Measurements from ENCODE around the gene MGAT4C. TPM values are rescaled to one million over a fixed set of nuclear protein-coding genes. Genes with fewer than 3 reads are reported as not detected.

MGAT4C gene
- total and polyA plus RNA-seq, 2 experiments from 2014 or later: 4.5 to 4.7 TPM

DNA sequence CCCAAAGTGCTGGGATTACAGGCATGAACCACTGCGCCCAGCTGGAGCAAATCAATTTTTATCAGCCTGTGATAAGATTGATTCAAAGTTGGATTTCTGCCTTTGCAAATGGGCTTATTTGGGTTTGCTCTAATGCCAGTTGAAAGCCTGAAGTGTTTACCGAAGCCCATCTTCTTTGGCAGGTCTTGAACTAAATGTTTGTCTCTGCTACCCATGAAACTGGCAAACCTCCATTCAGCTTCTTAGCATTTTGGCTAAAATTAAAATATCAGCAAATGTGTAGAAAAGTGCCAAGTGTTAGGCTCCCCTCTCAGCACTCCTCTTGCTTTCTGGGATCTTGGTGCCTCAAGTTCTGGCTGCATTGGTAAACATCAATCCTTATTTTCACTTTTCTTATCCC, 61.5 kb downstream of the MGAT4C start (continued):
- no peak for TF ChIP-seq NANOG (IDR thresholded peaks at IDR 0.05; ENCODE audit: borderline replicate concordance)
- TF ChIP-seq JUNB (IDR thresholded peaks at IDR 0.05; ENCODE audit: unreplicated experiment): no peak
- TF ChIP-seq ZNF331 (CRISPR knock-in tag; IDR thresholded peaks at IDR 0.05; ENCODE audit: low read depth): no peak
- TF ChIP-seq ZNF114 (CRISPR knock-in tag; IDR thresholded peaks at IDR 0.05): no peak
- TF ChIP-seq, protein P1, sequence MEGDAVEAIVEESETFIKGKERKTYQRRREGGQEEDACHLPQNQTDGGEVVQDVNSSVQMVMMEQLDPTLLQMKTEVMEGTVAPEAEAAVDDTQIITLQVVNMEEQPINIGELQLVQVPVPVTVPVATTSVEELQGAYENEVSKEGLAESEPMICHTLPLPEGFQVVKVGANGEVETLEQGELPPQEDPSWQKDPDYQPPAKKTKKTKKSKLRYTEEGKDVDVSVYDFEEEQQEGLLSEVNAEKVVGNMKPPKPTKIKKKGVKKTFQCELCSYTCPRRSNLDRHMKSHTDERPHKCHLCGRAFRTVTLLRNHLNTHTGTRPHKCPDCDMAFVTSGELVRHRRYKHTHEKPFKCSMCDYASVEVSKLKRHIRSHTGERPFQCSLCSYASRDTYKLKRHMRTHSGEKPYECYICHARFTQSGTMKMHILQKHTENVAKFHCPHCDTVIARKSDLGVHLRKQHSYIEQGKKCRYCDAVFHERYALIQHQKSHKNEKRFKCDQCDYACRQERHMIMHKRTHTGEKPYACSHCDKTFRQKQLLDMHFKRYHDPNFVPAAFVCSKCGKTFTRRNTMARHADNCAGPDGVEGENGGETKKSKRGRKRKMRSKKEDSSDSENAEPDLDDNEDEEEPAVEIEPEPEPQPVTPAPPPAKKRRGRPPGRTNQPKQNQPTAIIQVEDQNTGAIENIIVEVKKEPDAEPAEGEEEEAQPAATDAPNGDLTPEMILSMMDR (conservative IDR thresholded peaks at IDR 0.05; ENCODE audit: low read depth in 2 of 2): no peak
- no peak for TF ChIP-seq CREB1 (CRISPR knock-in tag; IDR thresholded peaks at IDR 0.05; ENCODE audit: low read depth)
- no peak for TF ChIP-seq STAT1 (IDR thresholded peaks at IDR 0.05; ENCODE audit: unreplicated experiment)
- no peak for TF ChIP-seq EZH2phosphoT487 (IDR thresholded peaks at IDR 0.05; ENCODE audit: unreplicated experiment)
- TF ChIP-seq POLR2AphosphoS5 (IDR thresholded peaks at IDR 0.05; ENCODE audit: low read depth): no peak
- TF ChIP-seq, protein P2, sequence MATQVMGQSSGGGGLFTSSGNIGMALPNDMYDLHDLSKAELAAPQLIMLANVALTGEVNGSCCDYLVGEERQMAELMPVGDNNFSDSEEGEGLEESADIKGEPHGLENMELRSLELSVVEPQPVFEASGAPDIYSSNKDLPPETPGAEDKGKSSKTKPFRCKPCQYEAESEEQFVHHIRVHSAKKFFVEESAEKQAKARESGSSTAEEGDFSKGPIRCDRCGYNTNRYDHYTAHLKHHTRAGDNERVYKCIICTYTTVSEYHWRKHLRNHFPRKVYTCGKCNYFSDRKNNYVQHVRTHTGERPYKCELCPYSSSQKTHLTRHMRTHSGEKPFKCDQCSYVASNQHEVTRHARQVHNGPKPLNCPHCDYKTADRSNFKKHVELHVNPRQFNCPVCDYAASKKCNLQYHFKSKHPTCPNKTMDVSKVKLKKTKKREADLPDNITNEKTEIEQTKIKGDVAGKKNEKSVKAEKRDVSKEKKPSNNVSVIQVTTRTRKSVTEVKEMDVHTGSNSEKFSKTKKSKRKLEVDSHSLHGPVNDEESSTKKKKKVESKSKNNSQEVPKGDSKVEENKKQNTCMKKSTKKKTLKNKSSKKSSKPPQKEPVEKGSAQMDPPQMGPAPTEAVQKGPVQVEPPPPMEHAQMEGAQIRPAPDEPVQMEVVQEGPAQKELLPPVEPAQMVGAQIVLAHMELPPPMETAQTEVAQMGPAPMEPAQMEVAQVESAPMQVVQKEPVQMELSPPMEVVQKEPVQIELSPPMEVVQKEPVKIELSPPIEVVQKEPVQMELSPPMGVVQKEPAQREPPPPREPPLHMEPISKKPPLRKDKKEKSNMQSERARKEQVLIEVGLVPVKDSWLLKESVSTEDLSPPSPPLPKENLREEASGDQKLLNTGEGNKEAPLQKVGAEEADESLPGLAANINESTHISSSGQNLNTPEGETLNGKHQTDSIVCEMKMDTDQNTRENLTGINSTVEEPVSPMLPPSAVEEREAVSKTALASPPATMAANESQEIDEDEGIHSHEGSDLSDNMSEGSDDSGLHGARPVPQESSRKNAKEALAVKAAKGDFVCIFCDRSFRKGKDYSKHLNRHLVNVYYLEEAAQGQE (IDR thresholded peaks at IDR 0.05; ENCODE audit: unreplicated experiment): no peak

DNA sequence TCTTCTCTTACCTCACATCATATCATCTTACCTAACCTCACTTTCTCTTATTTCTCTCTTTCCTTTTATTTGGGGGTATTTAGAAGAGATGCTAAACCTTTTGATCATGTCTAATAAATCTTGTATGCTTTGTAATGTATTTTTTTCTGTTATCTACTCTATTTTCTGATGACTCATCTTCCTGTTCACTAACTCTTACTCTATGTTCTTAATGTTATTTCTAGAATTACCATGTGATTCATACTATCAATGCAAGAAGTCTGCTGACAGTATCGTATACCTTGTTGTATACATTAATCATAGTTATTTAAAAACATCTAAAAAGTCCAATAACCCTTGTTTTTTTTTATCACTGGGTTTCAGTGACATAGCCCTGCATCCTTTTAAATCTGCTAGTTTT, 62.3 kb downstream of the MGAT4C start:
- no peaks in the 10 kb centered on the region for H3K9me3 Mint-ChIP-seq
- Histone ChIP-seq H4K20me1 (replicated peaks; ENCODE audit: insufficient read depth) (no peaks in the 10 kb centered on the region), H3F3A (replicated peaks; ENCODE audit: low read depth) (no peaks in the 10 kb centered on the region), H3K4me3 (no peak overlapping the region), H2AFZ (no peak overlapping the region), H3K27me3 (ENCODE audit: insufficient read depth) (no peaks in the 10 kb centered on the region), H3K79me2 (replicated peaks; ENCODE audit: insufficient read depth) (no peaks in the 10 kb centered on the region), H3K36me3 (ENCODE audit: insufficient read depth) (no peaks in the 10 kb centered on the region), H3K27ac (ENCODE audit: low read depth) (no peak overlapping the region), H3K4me1 (ENCODE audit: insufficient read depth) (no peaks in the 10 kb centered on the region), H3K9me2 (ENCODE audit: insufficient read depth) (no peaks in the 10 kb centered on the region), H3K4me2 (no peak overlapping the region)
- no peak for DNase-seq (ENCODE audit: low spot score)
- H3K27me3 Mint-ChIP-seq (ENCODE audit: insufficient read depth, low read depth, poor library complexity): no peaks in the 10 kb centered on the region
- H3K4me3 Mint-ChIP-seq: no peak overlapping the region
- peak overlapping the region; percentile 11; the same call in 1 of the 2 replicates for H3K27ac Mint-ChIP-seq
- H3K4me1 Mint-ChIP-seq: no peaks in the 10 kb centered on the region; the same call in 2 of the 3 replicates
- H3K36me3 Mint-ChIP-seq (ENCODE audit: low read depth): no peaks in the 10 kb centered on the region
- no peak for ATAC-seq
- TF ChIP-seq, protein P3, sequence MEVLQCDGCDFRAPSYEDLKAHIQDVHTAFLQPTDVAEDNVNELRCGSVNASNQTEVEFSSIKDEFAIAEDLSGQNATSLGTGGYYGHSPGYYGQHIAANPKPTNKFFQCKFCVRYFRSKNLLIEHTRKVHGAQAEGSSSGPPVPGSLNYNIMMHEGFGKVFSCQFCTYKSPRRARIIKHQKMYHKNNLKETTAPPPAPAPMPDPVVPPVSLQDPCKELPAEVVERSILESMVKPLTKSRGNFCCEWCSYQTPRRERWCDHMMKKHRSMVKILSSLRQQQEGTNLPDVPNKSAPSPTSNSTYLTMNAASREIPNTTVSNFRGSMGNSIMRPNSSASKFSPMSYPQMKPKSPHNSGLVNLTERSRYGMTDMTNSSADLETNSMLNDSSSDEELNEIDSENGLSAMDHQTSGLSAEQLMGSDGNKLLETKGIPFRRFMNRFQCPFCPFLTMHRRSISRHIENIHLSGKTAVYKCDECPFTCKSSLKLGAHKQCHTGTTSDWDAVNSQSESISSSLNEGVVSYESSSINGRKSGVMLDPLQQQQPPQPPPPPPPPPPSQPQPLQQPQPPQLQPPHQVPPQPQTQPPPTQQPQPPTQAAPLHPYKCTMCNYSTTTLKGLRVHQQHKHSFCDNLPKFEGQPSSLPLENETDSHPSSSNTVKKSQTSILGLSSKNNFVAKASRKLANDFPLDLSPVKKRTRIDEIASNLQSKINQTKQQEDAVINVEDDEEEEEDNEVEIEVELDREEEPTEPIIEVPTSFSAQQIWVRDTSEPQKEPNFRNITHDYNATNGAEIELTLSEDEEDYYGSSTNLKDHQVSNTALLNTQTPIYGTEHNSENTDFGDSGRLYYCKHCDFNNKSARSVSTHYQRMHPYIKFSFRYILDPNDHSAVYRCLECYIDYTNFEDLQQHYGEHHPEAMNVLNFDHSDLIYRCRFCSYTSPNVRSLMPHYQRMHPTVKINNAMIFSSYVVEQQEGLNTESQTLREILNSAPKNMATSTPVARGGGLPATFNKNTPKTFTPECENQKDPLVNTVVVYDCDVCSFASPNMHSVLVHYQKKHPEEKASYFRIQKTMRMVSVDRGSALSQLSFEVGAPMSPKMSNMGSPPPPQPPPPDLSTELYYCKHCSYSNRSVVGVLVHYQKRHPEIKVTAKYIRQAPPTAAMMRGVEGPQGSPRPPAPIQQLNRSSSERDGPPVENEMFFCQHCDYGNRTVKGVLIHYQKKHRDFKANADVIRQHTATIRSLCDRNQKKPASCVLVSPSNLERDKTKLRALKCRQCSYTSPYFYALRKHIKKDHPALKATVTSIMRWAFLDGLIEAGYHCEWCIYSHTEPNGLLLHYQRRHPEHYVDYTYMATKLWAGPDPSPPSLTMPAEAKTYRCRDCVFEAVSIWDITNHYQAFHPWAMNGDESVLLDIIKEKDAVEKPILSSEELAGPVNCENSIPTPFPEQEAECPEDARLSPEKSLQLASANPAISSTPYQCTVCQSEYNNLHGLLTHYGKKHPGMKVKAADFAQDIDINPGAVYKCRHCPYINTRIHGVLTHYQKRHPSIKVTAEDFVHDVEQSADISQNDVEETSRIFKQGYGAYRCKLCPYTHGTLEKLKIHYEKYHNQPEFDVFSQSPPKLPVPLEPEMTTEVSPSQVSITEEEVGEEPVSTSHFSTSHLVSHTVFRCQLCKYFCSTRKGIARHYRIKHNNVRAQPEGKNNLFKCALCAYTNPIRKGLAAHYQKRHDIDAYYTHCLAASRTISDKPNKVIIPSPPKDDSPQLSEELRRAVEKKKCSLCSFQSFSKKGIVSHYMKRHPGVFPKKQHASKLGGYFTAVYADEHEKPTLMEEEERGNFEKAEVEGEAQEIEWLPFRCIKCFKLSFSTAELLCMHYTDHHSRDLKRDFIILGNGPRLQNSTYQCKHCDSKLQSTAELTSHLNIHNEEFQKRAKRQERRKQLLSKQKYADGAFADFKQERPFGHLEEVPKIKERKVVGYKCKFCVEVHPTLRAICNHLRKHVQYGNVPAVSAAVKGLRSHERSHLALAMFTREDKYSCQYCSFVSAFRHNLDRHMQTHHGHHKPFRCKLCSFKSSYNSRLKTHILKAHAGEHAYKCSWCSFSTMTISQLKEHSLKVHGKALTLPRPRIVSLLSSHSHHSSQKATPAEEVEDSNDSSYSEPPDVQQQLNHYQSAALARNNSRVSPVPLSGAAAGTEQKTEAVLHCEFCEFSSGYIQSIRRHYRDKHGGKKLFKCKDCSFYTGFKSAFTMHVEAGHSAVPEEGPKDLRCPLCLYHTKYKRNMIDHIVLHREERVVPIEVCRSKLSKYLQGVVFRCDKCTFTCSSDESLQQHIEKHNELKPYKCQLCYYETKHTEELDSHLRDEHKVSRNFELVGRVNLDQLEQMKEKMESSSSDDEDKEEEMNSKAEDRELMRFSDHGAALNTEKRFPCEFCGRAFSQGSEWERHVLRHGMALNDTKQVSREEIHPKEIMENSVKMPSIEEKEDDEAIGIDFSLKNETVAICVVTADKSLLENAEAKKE (CRISPR knock-in tag; IDR thresholded peaks at IDR 0.05): no peak
- TF ChIP-seq, protein P2 (IDR thresholded peaks at IDR 0.05; ENCODE audit: unreplicated experiment): no peak
- no peak for TF ChIP-seq ZNF331 (CRISPR knock-in tag; IDR thresholded peaks at IDR 0.05; ENCODE audit: low read depth)

Data from GM23338 (cell line).